ENCODE data around the gene VPS35. TPM values are rescaled to one million over a fixed set of nuclear protein-coding genes. Genes with fewer than 3 reads are reported as not detected.

The VPS35 gene
- polyA plus RNA-seq, 2 of the 4 experiments (the other 2 are of a cell fraction), result 82.3 to 85.5 TPM

DNA sequence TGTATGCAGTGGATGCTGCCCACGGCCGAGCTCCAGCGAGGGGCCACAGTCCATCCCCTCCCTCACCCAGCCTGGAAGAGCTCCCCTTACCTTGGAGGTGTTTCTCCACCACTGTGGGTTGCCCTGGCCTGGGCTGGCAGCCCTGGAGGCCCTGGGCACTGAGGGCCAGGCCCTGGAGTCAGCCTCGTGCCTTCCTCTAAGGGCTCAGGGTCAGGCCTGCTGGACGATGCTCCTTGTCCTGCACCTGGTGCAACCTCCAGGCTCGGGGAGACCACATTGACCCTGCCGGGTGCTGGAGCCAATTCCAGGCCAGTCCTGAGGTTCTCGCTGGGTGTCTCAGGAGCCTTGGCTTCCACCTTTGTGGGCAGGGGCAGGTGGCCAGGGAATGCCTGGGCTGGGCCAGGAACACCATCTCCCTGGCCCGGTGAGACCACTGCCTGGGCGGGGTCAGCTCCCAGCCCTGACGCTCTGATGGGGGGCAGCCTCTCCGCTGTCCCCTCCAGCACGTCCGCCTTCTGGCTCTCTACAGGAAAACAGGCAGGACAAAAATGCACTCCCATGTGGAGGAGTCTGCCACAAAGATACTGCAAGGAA, 48.7 kb upstream of the VPS35 start:
- DNase-seq (ENCODE audit: low read depth in 1 of 2, low spot score in 1 of 2) (no peak), FAIRE-seq (no peak), ATAC-seq (no peak)
- 63% methylated on average over 13 of the region's 14 CpGs for WGBS (ENCODE audit: missing lambda C conversion rate)
- Histone ChIP-seq H3K27ac (no peak overlapping the region), H3K4me2 (no peak overlapping the region), H3K9me3 (no peaks in the 10 kb centered on the region), H3K4me3 (no peak overlapping the region), H3K4me1 (no peaks in the 10 kb centered on the region)
- POLR2A ChIA-PET, result no interaction called here
- CTCF ChIA-PET, result interaction anchor here (1.4 to 1.5 kb wide), 3 partner anchors 10 to 64 kb away, joined by 3 to 4 read pairs (median 3); no protein-coding TSS in a partner anchor
- no peak for TF ChIP-seq KDM1A (IDR thresholded peaks at IDR 0.05; ENCODE audit: low read depth)
- TF ChIP-seq ZC3H11A (IDR thresholded peaks at IDR 0.05), result no peak
- no peak for TF ChIP-seq JUNB (IDR thresholded peaks at IDR 0.05)
- TF ChIP-seq RNF2 (IDR thresholded peaks at IDR 0.05; ENCODE audit: borderline replicate concordance, low read depth), result no peak
- TF ChIP-seq MAFK (IDR thresholded peaks at IDR 0.05; ENCODE audit: partially characterized antibody), result no peak

DNA sequence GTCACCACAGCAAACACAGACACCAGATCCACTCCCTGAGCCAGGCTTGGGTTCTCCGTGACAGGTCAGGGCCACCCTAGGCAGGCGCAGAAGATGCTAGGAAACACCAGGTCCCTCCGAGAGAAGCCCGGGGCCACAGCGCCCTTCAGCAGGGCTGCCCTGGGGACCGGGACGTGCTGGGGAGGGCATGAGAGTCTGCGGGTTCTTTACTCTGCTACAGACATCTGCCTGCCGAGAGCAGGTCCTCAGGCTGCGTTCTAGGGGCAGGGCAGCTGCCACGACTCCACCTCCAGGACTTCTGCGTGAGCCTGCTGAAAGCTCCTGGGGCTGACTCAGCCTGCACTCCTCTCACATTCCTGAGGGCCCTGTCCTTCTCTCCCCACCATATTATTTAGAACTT, 47.7 kb upstream of the VPS35 start:
- POLR2A ChIA-PET, result no interaction called here
- peak in 1 of 2 experiments; percentile 24; a peak in 1 of 6 replicates for ATAC-seq
- TF ChIP-seq RCOR1 (IDR thresholded peaks at IDR 0.05; ENCODE audit: low read depth, low read length), result no peak
- no peak for TF ChIP-seq NFE2L2 (conservative IDR thresholded peaks at IDR 0.05; ENCODE audit: low read length)
- no peak for TF ChIP-seq CHD4 (IDR thresholded peaks at IDR 0.05; ENCODE audit: borderline replicate concordance)
- no peaks in the 10 kb centered on the region for H3K9me3 ChIP-seq
- no peak overlapping the region for H3K4me3 ChIP-seq
- H3K27ac ChIP-seq, result no peak overlapping the region
- WGBS (ENCODE audit: missing lambda C conversion rate), result 68% methylated on average over 11 of the region's 12 CpGs
- no peak overlapping the region for H3K4me2 ChIP-seq
- CTCF ChIA-PET, result interaction anchor here (1.5 kb wide), 1 partner anchor 63 kb away, joined by 3 read pairs; no protein-coding TSS in a partner anchor
- no peaks in the 10 kb centered on the region for H3K4me1 ChIP-seq
- FAIRE-seq, result no peak
- no peak for DNase-seq (ENCODE audit: low read depth in 1 of 2, low spot score in 1 of 2)

DNA sequence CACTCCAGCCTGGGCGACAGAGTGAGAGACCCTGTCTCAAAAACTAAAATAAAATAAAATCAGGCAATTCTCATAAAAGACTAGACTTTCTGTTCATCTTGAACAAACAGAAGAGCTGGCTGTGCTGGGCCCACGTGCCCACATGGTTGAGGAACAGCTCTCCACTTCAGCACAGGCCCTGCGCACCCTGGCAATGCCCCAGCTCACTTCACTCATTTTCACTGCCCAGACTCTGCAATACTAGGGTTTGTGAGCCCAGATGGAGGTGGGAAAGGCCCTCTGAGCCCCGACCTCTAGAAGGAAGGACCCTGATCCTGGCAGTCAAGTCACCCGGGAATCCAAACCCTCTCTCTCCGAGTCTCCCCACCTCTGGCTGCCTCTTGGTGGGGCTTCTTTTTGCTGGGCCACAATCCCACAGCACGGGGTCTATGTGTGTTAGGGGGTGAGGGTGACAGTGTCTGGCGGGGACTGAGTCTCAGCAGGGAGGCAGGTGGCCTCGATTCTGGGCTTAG, 44.4 kb upstream of the VPS35 start:
- H3K4me3 ChIP-seq, result no peak overlapping the region
- ChIA-PET CTCF (interaction anchor here (1.6 kb wide), 1 partner anchor 14 kb away, joined by 5 read pairs; no protein-coding TSS in a partner anchor), POLR2A (no interaction called here)
- no peaks in the 10 kb centered on the region for H3K4me1 ChIP-seq
- no peak overlapping the region for H3K4me2 ChIP-seq
- H3K27ac ChIP-seq, result no peak overlapping the region
- FAIRE-seq (no peak), ATAC-seq (no peak), DNase-seq (ENCODE audit: low read depth in 1 of 2, low spot score in 1 of 2) (no peak)
- WGBS (ENCODE audit: missing lambda C conversion rate), result 50% methylated on average over 7 of the region's 9 CpGs
- TF ChIP-seq, protein P1, sequence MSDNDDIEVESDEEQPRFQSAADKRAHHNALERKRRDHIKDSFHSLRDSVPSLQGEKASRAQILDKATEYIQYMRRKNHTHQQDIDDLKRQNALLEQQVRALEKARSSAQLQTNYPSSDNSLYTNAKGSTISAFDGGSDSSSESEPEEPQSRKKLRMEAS (IDR thresholded peaks at IDR 0.05), result no peak
- no peak for TF ChIP-seq RARB (CRISPR knock-in tag; IDR thresholded peaks at IDR 0.05)
- TF ChIP-seq RNF2 (IDR thresholded peaks at IDR 0.05; ENCODE audit: borderline replicate concordance, low read depth), result no peak
- TF ChIP-seq CEBPB (IDR thresholded peaks at IDR 0.05), result no peak
- no peak for TF ChIP-seq RCOR1 (IDR thresholded peaks at IDR 0.05; ENCODE audit: low read depth, low read length)
- no peak for TF ChIP-seq NFE2L2 (conservative IDR thresholded peaks at IDR 0.05; ENCODE audit: low read length)
- no peak for TF ChIP-seq MYC (IDR thresholded peaks at IDR 0.05; ENCODE audit: borderline replicate concordance, low read length)
- TF ChIP-seq, protein P2, sequence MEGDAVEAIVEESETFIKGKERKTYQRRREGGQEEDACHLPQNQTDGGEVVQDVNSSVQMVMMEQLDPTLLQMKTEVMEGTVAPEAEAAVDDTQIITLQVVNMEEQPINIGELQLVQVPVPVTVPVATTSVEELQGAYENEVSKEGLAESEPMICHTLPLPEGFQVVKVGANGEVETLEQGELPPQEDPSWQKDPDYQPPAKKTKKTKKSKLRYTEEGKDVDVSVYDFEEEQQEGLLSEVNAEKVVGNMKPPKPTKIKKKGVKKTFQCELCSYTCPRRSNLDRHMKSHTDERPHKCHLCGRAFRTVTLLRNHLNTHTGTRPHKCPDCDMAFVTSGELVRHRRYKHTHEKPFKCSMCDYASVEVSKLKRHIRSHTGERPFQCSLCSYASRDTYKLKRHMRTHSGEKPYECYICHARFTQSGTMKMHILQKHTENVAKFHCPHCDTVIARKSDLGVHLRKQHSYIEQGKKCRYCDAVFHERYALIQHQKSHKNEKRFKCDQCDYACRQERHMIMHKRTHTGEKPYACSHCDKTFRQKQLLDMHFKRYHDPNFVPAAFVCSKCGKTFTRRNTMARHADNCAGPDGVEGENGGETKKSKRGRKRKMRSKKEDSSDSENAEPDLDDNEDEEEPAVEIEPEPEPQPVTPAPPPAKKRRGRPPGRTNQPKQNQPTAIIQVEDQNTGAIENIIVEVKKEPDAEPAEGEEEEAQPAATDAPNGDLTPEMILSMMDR (IDR thresholded peaks at IDR 0.05), result no peak
- TF ChIP-seq KDM1A (IDR thresholded peaks at IDR 0.05; ENCODE audit: low read depth), result no peak
- TF ChIP-seq NPAS2 (CRISPR knock-in tag; IDR thresholded peaks at IDR 0.05; ENCODE audit: borderline replicate concordance), result no peak
- no peak for TF ChIP-seq ZSCAN20 (CRISPR knock-in tag; IDR thresholded peaks at IDR 0.05)
- no peak for TF ChIP-seq CBX2 (IDR thresholded peaks at IDR 0.05; ENCODE audit: borderline replicate concordance, low read depth)
- H3K9me3 ChIP-seq, result no peaks in the 10 kb centered on the region

DNA sequence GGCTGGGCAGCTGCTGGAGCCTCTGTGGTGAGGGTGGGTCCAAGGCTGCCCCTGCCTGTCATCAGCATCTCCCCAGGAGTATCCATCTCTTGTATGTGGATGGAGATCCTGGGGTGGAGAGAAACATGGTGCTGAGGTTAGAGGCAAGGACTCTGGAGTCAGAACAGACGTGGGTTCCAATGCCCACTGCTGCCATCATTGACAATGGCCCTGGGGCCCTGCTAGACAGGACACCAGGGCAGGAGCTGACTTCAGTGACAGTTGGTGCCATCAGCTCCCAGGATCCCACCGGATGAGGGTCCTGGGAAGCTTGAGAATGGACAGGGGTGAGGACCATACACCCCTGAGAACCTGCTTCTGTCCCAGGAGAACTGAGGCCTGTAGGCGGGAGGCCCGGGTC, 43.6 kb upstream of the VPS35 start:
- Histone ChIP-seq H3K4me2 (no peak overlapping the region), H3K4me3 (no peak overlapping the region), H3K27ac (no peak overlapping the region), H3K4me1 (no peaks in the 10 kb centered on the region), H3K9me3 (no peaks in the 10 kb centered on the region)
- no peak for TF ChIP-seq SREBF2 (IDR thresholded peaks at IDR 0.05)
- TF ChIP-seq POLR2A (IDR thresholded peaks at IDR 0.05; ENCODE audit: low read length), result no peak
- no peak for TF ChIP-seq HOXA7 (CRISPR knock-in tag; IDR thresholded peaks at IDR 0.05)
- TF ChIP-seq FOSB (CRISPR knock-in tag; IDR thresholded peaks at IDR 0.05), result no peak
- no peak for TF ChIP-seq FOSL2 (IDR thresholded peaks at IDR 0.05)
- no peak for TF ChIP-seq FOSL2 (CRISPR knock-in tag; IDR thresholded peaks at IDR 0.05)
- TF ChIP-seq HOXB5 (CRISPR knock-in tag; IDR thresholded peaks at IDR 0.05), result no peak
- TF ChIP-seq, protein P3, sequence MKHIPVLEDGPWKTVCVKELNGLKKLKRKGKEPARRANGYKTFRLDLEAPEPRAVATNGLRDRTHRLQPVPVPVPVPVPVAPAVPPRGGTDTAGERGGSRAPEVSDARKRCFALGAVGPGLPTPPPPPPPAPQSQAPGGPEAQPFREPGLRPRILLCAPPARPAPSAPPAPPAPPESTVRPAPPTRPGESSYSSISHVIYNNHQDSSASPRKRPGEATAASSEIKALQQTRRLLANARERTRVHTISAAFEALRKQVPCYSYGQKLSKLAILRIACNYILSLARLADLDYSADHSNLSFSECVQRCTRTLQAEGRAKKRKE (CRISPR knock-in tag; IDR thresholded peaks at IDR 0.05; ENCODE audit: low read depth), result no peak
- TF ChIP-seq RNF2 (IDR thresholded peaks at IDR 0.05; ENCODE audit: borderline replicate concordance, low read depth), result no peak
- TF ChIP-seq MAFK (IDR thresholded peaks at IDR 0.05; ENCODE audit: partially characterized antibody), result no peak
- TF ChIP-seq NFE2L2 (conservative IDR thresholded peaks at IDR 0.05; ENCODE audit: low read length), result no peak
- CTCF ChIA-PET, result no interaction called here
- WGBS (ENCODE audit: missing lambda C conversion rate), result 63% methylated on average over 4 of the region's 4 CpGs
- POLR2A ChIA-PET, result no interaction called here
- DNase-seq (ENCODE audit: low read depth in 1 of 2, low spot score in 1 of 2) (no peak), ATAC-seq (0 out of 6 replicates have a peak, but pooled peaks of 1 of the 2 experiments have one; percentile 19), FAIRE-seq (no peak)

Data from A549 (cell line).